ENCODE measurements around the gene TXNRD3.

- TF ChIP-seq YY1 (IDR thresholded peaks at IDR 0.05; ENCODE audit: low read depth) (no peak), RFX5 (IDR thresholded peaks at IDR 0.05; ENCODE audit: low read length) (no peak), ZBTB33 (IDR thresholded peaks at IDR 0.05; ENCODE audit: borderline replicate concordance, low read depth) (no peak), USF1 (IDR thresholded peaks at IDR 0.05; ENCODE audit: borderline replicate concordance, low read depth) (no peak)
These were observed 10.5 kb upstream of the TXNRD3 start for GRCh38 chr3:126665221-126665936.
